Stimulated activated CD4-positive, alpha-beta T cell treated with anti-CD3 and anti-CD28 coated beads, Interleukin-1b, Interleukin-23, amount 100 ng/mL, for 24 hours (primary cell): Measurements from ENCODE around the gene PAFAH1B2.
"Not testable (repeated sequence)": the region's sequence is repeated elsewhere in the genome, so short reads cannot be mapped to it uniquely, and the experiment has no call there.

Source experiments
- DNase-seq, 4 experiments: peaks; one replicate each; pipeline ENCODE4 v3.0.0-alpha.2; 2020; ENCODE audit warnings: low read depth in 4 of 4, low spot score in 1 of 4

Gene PAFAH1B2

GRCh38 chr11:117127171-117127901, 16.8 kb upstream of the PAFAH1B2 start:
- DNase-seq, result no peak

DNA sequence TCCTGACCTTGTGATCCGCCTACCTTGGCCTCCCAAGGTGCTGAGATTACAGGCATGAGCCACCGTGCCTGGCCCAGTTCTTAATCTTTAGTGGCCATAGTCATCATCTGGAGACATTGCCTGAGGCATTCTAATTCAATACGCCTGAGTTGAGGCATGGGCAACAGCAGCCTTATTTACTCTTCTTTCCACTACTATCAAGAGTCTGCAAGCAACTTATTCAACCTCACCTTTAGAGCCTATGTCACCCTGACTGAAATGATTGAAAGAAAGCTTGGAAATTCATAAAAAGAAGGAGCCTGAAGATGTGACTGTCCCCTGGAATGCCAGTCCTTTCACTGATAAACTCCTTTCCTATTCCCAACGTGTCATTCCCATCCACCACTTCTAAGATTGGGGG, 15.8 kb upstream of the PAFAH1B2 start:
- DNase-seq, result no peak

DNA sequence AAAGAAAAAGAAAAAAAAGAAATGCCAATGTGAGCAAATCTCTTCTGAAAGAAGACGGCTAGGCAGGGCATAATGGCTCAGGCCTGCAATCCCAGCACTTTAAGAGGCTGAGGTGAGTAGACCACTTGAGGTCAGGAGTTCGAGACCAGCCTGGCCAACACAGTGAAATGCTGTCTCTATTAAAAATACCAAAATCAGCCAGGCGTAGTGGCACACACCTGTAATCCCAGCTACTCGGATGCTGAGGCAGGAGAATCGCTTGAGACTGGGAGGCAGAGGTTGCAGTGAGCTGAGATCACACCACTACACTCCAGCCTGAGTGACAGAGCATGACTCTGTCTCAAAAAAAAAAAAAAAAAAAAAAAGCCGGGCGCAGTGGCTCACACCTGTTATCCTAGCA, 13.7 kb upstream of the PAFAH1B2 start:
- not testable (repeated sequence) for DNase-seq

DNA sequence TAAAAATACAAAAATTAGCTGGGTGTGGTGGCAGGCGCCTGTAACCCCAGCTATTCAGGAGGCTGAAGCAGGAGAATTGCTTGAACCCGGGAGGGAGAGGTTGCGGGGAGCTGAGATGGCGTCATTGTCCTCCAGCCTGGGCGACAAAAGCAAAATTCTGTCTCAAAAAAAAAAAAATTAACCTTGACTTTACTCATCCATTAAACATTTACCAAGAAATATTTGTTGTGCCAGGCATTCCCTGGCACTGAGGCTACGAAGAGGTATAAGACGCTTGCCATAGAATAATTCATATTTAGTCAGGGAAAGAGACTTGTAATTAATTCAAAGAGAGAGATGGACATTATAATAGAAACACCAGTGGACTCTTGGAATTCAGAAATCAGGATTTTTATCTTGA, 13.2 kb upstream of the PAFAH1B2 start:
- no peak for DNase-seq

DNA sequence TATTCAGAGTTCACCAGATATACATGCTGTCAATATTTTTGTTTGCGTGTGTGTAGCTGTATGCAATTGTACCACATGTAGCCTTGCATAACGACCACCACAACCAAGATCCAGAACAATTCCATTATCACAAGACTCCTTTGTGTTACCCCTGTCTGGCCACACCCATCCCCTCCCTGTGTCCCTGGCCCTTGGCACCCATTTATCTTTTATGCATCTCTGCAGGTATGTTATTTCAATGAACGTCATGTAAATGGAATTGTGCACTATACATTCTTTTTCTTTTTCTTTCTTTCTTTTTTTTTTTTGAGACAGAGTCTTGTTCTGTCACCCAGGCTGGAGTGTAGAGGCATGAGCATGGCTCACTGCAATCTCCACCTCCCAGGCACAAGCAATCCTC, 9.7 kb upstream of the PAFAH1B2 start:
- DNase-seq, result no peak

GRCh38 chr11:117134979-117135378, 9.1 kb upstream of the PAFAH1B2 start:
- DNase-seq, result not testable (repeated sequence)

DNA sequence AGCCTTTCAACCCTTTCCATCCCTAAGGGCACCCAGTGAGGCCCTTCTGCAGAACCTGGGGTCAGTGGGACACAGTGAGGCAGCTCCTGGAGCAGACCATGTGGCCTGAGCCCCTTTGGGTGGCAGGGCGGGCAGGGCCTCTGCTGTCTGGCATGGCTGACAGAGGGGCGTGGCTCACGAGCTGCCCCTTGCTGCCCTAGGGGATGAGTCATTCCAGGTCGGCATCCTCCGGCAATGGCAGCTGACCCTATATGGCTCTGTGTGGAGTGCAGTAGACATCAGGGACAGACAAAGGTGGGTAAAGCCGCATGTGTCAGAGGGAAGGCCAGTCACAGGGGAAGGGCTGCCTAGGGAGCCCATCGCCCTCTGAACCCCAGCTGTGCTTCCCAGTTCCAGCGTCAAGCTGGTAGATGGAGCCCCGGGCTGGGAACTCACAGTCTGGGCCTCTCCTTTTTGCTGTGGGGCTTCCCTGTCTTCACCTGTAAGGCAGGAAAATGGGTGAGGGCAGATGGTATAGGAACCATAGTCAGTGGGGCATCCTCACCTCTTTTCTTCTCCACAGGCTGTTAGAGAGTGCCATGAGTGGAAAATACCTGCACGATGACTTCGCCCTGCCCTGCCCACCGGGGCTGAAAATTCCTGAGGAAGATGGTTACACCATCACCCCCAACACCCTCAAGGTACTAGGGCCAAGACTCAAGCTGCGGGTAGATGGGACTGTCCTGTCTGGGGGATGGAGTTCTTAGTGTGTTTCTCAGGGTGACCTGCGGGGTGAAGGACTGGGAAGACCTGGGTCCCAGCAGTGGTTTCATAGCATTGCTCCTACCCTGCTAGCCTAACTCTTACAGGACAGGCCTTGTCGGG, 6.6 kb upstream of the PAFAH1B2 start:
- DNase-seq, result not testable (repeated sequence)

- peak in 2 of 4 experiments; percentile 5 to 7 for DNase-seq
Measured at GRCh38 chr11:117143390-117143789, 697 bp upstream of the PAFAH1B2 start.

GRCh38 chr11:117144477-117145392, 648 bp downstream of the PAFAH1B2 start:
- peak in 1 of 4 experiments; percentile 12 for DNase-seq

DNA sequence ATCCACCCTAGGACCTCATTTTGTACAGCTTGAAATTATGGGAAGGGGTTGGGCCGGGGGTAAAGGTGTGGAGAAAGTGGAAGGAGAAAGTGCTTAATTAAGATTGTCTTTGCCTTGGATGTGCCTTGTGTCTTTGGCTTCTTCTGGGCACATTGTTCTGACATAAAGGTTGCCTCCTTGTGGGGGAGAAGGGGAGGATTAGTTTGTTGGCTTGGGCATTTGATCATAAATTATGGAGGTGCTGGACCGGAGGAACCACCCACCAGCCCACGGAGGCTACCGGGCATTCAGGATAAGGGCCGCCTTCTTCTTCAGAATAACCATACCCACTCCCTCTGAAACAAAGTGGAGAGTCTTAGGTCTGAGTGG, 1.3 kb downstream of the PAFAH1B2 start:
- no peak for DNase-seq

DNA sequence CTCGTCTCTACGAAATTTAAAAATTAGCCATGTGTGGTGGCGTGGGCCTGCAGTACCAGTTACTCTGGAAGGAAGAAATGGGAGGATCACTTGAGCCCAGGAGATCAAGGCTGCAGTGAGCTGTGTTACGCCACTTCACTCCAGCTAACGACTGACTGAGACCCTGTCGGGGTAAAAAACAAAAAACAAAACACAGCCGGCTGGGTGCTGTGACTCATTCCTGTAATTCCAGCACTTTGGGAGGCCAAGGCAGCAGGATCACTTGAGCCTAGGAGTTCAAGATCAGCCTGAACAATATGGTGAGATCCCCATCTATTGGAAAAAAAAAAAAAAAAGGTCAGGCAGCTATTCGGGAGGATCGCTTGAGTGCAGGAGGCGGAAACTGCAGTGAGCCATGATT, 2.4 kb downstream of the PAFAH1B2 start:
- no peak for DNase-seq

DNA sequence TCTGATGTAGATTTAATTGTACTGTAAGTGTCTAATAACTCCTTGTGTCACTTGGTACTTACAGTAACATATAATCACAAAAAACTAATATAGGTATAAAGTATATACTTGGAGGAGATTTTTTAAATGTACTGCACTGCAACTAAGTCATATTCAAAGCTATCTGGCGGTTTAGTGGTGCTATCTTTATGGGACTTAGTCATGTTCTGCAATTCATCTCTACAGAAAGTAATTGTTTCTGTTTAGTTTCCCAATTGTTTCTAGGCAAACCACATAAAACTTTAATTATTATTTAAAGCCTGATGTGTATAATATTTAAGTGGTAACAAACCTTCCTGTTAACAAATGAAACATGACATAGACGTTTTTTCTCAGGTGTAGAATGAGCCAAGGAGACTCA, 8.0 kb downstream of the PAFAH1B2 start:
- DNase-seq, result no peak

DNA sequence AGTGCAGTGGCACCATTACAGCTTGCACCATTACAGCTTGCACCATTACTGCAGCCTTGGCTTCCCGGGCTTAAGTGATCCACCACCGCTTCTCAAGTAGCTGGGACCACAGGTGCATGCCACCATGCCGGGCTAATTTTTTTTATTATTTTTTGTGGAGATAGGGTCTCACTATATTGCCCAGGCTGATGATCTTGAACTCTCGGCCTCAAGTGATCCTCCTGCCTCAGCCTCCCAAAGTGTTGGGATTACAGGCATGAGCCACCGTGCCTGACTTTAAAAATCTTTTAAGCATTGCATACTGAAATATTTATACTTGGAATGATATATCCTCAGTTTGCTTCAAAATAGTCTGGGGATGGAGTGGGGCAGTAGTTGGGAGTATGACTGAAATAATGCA, 10.4 kb downstream of the PAFAH1B2 start:
- no peak for DNase-seq

DNA sequence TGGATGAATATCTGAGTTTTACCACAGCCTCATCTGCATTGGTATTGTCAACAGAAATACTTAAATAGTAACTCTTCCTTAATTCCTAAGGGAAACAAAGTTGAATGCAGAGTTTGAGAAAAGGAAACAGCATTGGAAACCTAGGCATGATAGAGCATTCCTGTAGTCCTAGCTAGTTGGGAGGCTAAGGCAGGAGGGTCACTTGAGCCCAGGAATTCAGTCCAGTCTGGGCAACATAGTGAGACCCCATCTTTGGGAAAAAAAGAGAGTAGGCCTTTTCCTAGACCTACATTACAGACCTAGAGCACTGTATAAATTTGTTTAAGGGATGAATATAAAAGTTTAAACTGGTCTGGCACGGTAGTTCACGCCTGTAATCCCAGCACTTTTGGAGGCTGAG, 13.4 kb downstream of the PAFAH1B2 start:
- no peak for DNase-seq

DNA sequence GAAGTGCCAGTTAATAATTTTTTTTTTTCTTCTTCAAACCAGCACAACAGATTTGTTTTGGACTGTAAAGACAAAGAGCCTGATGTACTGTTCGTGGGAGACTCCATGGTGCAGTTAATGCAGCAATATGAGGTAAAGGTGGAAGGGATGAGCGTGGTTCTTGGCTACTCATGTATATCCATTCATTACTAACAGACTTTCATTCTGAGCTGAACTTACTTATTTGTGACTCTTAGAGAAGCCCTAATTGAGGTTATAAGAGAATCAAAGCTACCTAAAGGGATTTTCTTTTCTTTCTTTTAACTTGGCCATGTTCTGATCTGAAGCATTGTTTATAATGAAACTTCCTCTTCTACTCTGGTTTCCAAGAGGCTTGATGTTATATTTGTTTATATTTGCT, 15.8 kb downstream of the PAFAH1B2 start:
- no peak for DNase-seq

GRCh38 chr11:117160826-117161225, 16.7 kb downstream of the PAFAH1B2 start:
- no peak for DNase-seq

- DNase-seq, result no peak
Measured at GRCh38 chr11:117166491-117166890, 22.4 kb downstream of the PAFAH1B2 start.

- DNase-seq, result no peak
Measured at GRCh38 chr11:117169736-117170135, 25.6 kb downstream of the PAFAH1B2 start.

DNA sequence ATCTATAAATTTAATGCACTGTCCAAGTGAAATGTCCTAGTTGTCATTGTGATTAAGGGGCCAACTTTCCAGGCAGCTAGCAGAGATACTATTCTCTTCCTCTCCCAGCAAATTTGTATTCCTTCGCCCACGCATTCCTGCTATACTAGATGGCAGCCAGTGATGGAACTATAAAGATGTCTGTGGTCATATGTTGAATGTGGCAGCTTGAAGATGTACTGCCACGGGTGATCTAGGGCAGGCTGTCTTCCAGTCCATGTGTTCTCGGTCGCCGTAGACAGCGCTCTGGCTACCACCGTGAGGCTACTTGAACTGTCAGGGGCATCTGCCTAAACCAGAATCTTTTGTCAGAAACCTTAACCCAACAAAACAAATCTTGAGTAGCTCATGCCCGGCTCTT, 26.1 kb downstream of the PAFAH1B2 start:
- no peak for DNase-seq

GRCh38 chr11:117171007-117171403, 26.9 kb downstream of the PAFAH1B2 start:
- no peak for DNase-seq

GRCh38 chr11:117171404-117172061, 27.4 kb downstream of the PAFAH1B2 start:
- no peak for DNase-seq
